ENCODE data around the gene PLXNA2. TPM values are rescaled to one million over a fixed set of nuclear protein-coding genes. Genes with fewer than 3 reads are reported as not detected.

PLXNA2 gene
- total RNA-seq, 1 experiment from 2014 or later: 10.2 TPM

- H3K9me2 ChIP-seq (ENCODE audit: insufficient read depth): no peaks in the 10 kb centered on the region
- no peak overlapping the region for H2AFZ ChIP-seq
- H3K9me3 ChIP-seq (ENCODE audit: insufficient read depth, low read depth): peaks cover 4% of the 10 kb centered on the region; the same call in 1 of the 2 replicates
- no peaks in the 10 kb centered on the region for H3K4me1 ChIP-seq (replicated peaks; ENCODE audit: insufficient read depth)
- no peak overlapping the region for H3K4me2 ChIP-seq
- no peaks in the 10 kb centered on the region for H3K36me3 ChIP-seq (ENCODE audit: low read depth)
- no peak overlapping the region for H3K4me3 ChIP-seq
- peaks cover 92% of the 10 kb centered on the region for H3K27me3 ChIP-seq (ENCODE audit: insufficient read depth, low read depth)
- no peaks in the 10 kb centered on the region for H3K79me2 ChIP-seq (ENCODE audit: low read depth)
- BruUV-seq (replicated peaks): no TSS peak
- H3K27ac ChIP-seq: no peak overlapping the region
- H4K20me1 ChIP-seq (ENCODE audit: insufficient read depth): no peaks in the 10 kb centered on the region
- ChIA-PET CTCF (no interaction called here), POLR2A (ENCODE audit: unreplicated experiment) (no interaction called here)
- intact Hi-C loops (cut with micrococcal nuclease; ENCODE audit: unreplicated experiment): no loop called here
- no peaks in the 10 kb centered on the region for H3F3A ChIP-seq (ENCODE audit: insufficient read depth, low read depth)
- no peak for TF ChIP-seq EZH2 (IDR thresholded peaks at IDR 0.05; ENCODE audit: low read depth)
- no peak for TF ChIP-seq CTCF (conservative IDR thresholded peaks at IDR 0.05)
- no peak for DNase-seq
Measured at GRCh38 chr1:208264469-208265121, 20.4 kb upstream of the PLXNA2 start.

GRCh38 chr1:208261874-208262273 lies 17.7 kb upstream of the PLXNA2 start:
- Histone ChIP-seq H3K4me1 (replicated peaks; ENCODE audit: insufficient read depth) (no peaks in the 10 kb centered on the region), H4K20me1 (ENCODE audit: insufficient read depth) (no peaks in the 10 kb centered on the region), H3K27ac (no peak overlapping the region), H3K9me2 (ENCODE audit: insufficient read depth) (no peaks in the 10 kb centered on the region), H3K27me3 (ENCODE audit: insufficient read depth, low read depth) (peaks cover 83% of the 10 kb centered on the region), H3K4me2 (no peak overlapping the region), H3K36me3 (ENCODE audit: low read depth) (no peaks in the 10 kb centered on the region), H3K4me3 (no peak overlapping the region), H3K9me3 (ENCODE audit: insufficient read depth, low read depth) (peaks cover 4% of the 10 kb centered on the region; the same call in 1 of the 2 replicates), H2AFZ (no peak overlapping the region), H3K79me2 (ENCODE audit: low read depth) (no peaks in the 10 kb centered on the region), H3F3A (ENCODE audit: insufficient read depth, low read depth) (no peaks in the 10 kb centered on the region)
- POLR2A ChIA-PET (ENCODE audit: unreplicated experiment): no interaction called here
- TF ChIP-seq CTCF (conservative IDR thresholded peaks at IDR 0.05) (no peak), EZH2 (IDR thresholded peaks at IDR 0.05; ENCODE audit: low read depth) (no peak)
- intact Hi-C loops (cut with micrococcal nuclease; ENCODE audit: unreplicated experiment): no loop called here
- CTCF ChIA-PET: no interaction called here
- DNase-seq: no peak
- no TSS peak for BruUV-seq (replicated peaks)

- TF ChIP-seq CTCF (conservative IDR thresholded peaks at IDR 0.05) (no peak), EZH2 (IDR thresholded peaks at IDR 0.05; ENCODE audit: low read depth) (no peak)
- POLR2A ChIA-PET (ENCODE audit: unreplicated experiment): no interaction called here
Measured at GRCh38 chr1:208258277-208258676, 14.1 kb upstream of the PLXNA2 start.

More at GRCh38 chr1:208258277-208258676, 14.1 kb upstream of the PLXNA2 start:
- Histone ChIP-seq H3K4me3 (no peak overlapping the region), H4K20me1 (ENCODE audit: insufficient read depth) (no peaks in the 10 kb centered on the region), H3K79me2 (ENCODE audit: low read depth) (no peaks in the 10 kb centered on the region), H3K27ac (no peak overlapping the region), H3K4me1 (replicated peaks; ENCODE audit: insufficient read depth) (no peaks in the 10 kb centered on the region; the same call in 1 of the 2 replicates), H3K36me3 (ENCODE audit: low read depth) (no peaks in the 10 kb centered on the region), H3K9me3 (ENCODE audit: insufficient read depth, low read depth) (peaks cover 4% of the 10 kb centered on the region; the same call in 1 of the 2 replicates), H3K27me3 (ENCODE audit: insufficient read depth, low read depth) (peaks cover 52% of the 10 kb centered on the region), H3F3A (ENCODE audit: insufficient read depth, low read depth) (peaks cover 6% of the 10 kb centered on the region; the same call in 1 of the 2 replicates), H2AFZ (no peak overlapping the region), H3K4me2 (no peak overlapping the region), H3K9me2 (ENCODE audit: insufficient read depth) (no peaks in the 10 kb centered on the region)
- BruUV-seq (replicated peaks): no TSS peak
- intact Hi-C loops (cut with micrococcal nuclease; ENCODE audit: unreplicated experiment): no loop called here
- DNase-seq: no peak
- CTCF ChIA-PET: no interaction called here

Data from PC-9 (cell line).